Smooth muscle cell of the brain vasculature (primary cell): ENCODE results near the gene AGAP3.

Experiments
- DNase-seq: peaks from one replicate; pipeline ENCODE4 v3.0.0-alpha.2; 2012; ENCODE audit warnings: low read depth, low spot score

The AGAP3 gene

DNA sequence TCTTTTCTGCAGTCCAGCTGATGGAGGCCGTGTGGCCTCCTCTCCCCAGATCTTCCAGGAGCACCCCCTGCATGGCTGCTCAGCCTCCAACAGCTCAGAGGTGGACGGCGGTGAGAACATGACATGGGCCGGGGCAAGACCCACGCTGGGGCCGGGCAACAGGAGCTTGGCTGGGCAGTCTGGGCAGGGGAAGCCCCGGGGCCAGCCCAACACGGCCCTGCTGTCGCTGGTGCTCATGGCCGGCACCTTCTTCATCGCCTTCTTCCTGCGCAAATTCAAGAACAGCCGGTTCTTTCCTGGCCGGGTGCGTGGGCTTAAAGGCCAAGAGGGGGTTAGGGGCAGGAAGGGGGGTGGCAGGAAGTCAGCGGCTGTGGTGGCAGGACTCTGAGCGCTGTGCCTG lies 12.3 kb upstream of the AGAP3 start:
- DNase-seq, result no peak

DNA sequence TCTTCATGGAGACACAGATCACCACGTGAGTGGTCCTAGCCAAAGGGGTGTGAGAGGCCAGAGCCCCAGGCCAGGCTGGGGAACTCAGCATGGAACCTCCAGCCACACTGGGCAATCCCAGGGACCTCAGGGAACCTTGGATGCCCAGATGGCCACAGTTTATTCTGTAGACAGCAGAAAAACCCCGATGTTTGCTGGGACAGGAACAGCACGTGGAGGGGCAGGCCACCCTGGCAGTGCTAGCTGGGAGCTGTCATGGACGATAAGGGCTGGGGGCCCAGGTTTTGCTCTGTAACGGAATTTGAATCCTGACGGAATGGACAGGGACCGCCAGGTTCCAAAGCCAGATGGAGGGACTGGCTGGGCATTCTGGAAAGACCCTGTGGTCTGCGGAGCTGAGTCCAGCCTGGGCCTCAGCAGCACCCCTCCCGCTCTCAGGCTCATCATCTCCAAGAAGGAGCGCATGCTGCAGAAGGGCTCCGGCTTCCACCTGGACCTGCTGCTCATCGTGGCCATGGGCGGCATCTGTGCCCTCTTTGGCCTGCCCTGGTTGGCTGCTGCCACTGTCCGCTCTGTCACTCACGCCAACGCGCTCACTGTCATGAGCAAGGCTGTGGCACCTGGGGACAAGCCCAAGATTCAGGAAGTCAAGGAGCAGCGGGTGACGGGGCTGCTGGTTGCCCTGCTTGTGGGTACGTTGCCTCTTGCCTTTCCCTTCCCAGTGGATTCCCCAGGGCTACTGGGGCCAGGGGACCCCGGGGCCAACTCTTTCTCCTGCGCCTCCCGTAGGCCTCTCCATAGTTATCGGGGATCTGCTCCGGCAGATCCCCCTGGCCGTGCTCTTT lies 11.2 kb upstream of the AGAP3 start:
- DNase-seq, result no peak

DNA sequence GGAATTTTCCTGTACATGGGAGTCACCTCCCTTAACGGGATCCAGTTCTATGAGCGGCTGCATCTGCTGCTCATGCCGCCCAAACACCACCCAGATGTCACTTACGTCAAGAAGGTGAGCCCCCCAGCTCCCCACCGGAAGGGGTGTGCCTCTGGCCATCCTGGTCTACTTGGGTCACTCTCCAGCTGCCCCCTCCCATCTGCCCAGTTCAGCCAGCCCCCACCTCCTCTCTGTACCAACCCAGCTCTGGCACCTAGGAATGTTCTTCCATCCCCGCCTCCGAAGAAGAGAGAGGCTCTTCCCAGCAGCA lies 10.7 kb upstream of the AGAP3 start:
- DNase-seq, result no peak

DNA sequence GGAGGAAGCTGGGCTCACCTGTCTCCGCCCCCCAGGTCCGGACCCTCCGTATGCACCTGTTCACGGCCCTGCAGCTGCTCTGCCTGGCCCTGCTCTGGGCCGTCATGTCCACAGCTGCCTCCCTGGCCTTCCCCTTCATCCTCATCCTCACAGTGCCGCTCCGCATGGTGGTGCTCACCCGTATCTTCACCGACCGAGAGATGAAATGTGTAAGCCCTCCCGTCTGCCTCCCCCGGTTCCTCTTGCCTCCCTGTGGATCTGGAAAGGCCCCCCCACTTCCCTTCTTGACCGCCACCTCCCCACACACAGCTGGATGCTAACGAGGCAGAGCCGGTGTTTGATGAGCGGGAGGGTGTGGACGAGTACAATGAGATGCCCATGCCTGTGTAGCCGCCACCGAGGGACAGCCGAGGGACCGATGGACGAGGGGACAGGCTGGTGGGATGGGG lies 10.3 kb upstream of the AGAP3 start:
- DNase-seq, result no peak

DNA sequence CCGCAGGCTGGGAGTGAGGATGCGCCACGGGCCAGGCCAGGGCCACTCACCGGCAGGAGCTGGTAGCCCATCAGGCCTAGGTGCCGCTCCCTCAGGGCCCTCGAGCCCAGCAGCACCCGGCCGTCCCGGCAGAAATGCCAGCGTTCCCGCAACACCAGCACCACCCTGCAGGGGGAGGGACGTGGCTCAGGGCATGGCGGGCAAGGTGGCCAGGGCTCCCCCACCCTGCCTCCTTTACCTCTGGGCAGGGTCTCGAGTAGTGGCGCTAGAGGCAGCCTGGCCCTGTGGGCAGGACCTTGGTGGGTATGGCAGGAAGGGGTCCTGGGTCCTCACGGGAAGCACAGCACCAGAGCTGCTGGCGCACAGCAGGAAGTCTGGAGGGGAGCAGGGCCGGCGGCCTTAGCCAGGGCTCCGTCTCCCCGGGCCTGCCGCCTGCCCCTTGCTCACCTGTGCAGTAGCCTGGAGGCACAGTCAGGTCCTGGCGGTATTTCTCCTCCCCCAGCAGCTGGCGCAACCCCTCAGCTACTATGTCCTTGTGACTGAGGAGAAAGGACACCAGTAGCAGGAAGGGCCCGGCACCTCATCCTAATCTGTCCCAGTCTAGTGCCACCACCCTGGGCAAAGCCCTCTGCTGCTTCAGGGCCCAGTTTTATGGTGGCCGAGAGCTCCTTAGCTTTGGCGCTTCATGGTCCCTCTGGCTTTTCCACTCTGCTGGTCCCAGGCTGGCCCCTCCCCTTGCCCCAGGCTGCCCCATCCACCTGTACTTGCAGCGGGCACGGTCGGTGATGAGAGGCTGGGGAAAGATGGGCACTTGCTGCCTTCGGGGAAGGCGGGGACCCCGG lies 9.2 kb upstream of the AGAP3 start:
- no peak for DNase-seq

DNA sequence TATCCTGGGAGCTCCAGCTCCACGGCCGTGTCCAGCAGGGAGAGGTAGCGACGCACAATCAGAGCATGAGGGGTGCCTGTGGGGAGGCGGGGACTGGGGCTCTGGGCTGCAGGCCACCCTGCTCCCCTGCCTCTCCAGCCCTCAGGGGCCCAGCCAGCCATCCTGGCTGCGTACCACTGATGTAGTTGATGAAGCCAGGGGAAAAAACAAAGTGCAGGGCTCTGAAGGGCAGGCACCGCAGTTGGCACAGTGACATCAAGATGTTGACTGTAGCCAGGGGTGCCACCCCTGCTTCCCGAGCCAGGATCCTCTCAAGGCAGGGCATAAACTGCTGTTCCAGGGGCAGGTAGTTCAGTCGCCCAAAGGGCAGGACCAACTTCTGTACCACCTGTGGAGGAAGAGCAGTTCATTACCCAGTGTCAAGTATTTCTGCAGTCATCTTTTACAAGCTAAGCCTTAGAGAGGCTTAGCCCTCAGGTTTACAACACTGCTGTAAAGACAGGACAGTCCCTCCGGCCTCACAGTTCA lies 8.5 kb upstream of the AGAP3 start:
- no peak for DNase-seq

DNA sequence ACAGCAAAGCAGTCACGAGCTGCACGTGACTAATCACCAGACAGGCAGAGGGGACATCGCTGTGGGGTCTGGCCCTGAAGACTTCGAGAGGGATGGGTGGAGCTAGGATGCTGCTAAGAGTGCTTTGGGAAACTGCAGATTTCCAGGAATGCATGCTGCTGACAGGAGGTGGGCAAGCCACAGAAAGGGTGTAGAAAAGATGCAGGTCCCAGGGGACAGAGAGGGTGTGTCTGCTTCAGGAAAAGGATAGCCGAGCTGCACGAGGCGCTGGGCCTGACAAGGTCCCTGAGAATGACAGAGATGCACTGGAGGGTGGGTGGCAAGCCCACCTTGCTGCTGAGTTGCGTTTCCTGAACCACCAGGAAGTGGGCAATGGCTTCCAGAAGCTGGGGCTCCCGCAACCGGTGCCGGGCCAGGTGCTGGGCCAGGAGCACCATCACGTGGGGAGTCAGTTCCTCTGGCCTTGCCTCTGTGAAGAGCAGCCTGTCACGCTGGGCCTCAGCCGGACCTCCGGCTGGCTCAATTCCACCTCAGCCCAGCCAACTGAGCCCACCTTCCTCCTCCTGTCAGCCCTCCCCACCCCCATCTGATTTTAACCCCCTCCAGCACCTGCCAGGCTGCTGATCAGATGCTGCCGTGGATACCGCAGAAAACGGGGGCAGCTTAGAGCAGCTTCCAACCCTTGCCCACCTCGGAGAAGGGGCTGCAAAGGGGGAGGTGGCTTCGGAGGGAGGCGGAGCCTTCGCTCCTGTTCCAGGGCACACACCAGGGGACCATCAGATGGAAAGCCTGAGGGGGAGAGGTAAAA lies 7.8 kb upstream of the AGAP3 start:
- no peak for DNase-seq

DNA sequence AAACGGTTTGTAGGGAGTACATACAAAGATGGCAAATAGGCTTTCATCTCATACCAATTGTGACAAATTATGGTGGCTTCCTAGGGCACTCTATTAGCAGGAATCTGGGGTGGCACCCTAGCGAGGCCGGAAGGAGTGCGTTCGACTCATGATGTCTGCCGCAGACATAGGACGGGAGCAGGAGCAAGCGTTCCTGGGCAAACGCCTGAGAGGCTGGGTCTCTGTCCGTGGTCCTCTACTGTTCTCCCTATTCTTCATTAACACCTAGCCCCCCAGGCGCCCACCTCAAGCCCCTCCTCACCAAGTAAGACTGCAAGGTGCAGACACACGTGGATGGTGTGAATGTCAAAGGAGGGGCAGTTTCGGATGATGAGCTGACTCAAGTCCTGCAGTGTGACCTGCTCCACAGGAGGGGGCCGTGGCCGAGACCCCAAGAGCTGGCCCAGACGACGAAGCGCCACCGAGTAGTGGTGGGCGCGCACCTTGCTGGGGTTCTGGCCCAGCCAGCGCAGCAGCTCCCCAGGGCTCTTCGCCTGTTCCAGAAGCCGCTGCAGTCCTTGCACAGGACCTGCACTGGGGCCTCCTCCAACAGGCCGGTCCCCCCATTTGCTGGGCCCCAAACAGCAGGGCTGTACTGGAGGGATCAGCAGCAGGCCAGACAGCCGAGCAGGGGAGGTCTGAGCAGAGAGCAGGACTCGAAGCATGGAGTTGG lies 6.9 kb upstream of the AGAP3 start:
- no peak for DNase-seq

DNA sequence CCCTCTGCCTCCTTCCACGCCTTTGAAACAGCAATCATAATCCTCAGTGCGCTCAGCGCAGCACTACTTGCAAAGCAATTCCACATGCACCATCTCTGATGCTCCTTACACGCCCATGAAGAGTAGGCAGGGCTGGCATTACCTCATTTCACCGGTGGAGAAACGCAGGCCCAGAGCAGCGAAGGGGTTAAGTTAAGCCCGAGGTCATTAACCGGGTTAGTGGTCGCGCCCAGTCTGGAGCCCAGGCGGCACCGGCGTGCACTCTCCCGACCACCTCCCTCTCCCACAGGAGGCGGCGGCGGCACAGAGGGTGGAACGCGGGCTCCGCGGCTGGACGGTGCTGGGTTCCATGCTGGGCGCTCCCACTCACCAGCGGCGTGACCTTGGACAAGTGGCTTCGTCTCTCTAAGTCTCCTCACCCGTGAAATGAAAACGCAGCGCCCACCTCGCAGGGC lies 6.2 kb upstream of the AGAP3 start:
- no peak for DNase-seq

DNA sequence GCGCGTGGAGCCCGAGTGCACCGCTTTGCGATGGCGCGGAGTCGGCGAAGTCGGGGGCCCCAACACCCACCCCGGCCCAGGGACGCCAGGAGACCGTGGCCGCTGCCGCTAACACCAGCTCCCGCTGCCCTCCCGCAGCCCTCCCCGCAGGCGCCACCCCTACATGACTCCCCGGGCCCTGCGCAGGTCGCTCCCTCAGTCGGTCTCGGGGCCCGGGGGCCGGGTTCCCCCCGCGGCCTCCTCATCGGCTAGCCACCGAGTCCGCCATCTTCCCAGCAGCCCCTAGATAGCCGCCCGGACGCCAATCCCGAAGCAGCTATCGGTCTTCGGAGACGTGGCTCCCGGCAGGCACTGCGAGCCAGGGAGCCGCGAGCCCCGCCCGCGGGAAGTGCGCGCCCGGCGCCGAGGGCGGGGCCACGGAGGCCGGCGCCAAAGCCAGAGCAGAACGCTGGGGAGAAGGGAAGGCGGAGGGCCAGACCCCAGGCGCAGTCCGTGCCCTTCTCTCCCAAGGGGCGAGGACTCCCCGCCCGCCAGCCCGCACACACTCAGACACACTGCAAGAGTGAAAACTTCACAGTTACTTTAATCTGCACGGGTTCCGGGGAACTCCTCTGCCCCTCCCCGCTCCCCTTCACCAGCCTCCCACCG lies 5.6 kb upstream of the AGAP3 start, which contains the start of gene FASTK:
Gene FASTK, minus strand, starts transcription at position 288 of the 648 bp plus-strand sequence. Its CDS starts 43 bp downstream, at position 245.
- DNase-seq, result peak; percentile 65

DNA sequence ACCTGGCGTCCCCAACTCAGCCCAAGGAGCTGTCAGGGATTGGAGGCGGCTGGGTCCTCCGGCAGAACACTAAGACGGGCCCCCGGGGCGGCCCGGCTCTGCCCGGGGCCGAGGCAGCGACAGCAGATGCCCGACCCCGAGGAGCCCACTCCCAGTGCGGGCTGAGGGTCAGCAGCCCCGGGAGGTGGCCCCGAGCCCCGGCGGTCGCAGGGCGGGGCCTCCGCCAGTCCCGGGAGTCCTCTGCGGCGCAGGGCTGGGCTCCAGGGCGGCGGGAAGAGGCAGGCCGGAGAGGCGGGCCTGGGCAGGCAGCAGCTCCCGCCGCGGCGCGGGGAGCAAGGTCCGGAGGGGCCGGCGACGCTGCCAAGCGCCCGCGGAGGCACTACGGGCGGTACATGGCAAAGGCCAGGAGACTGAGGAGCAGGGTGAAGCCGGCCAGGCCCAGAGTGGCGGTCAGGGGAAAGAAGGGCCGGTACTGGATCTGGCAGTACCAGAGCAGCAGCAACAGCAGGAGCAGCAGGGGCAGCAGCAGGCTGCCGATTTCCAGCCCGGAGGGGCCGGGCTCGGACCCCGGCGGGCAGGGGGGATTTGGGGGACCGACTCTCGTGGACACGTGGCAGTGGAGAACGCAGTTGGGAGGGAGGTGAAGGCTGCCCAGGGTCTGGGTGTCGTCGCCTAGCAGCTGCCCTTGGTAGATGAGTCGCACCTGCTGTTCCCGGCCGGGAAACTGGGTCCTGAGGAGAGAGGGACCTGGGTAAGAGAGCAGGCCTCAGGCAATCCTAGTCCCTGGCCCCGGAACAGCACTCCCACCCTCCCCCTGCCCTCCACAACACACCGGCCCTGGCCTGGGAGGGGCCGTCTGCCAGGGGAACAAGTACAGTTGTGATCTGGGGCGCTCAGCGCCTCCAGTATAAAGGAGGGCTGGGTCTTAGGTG lies 4.8 kb upstream of the AGAP3 start:
- no peak for DNase-seq

DNA sequence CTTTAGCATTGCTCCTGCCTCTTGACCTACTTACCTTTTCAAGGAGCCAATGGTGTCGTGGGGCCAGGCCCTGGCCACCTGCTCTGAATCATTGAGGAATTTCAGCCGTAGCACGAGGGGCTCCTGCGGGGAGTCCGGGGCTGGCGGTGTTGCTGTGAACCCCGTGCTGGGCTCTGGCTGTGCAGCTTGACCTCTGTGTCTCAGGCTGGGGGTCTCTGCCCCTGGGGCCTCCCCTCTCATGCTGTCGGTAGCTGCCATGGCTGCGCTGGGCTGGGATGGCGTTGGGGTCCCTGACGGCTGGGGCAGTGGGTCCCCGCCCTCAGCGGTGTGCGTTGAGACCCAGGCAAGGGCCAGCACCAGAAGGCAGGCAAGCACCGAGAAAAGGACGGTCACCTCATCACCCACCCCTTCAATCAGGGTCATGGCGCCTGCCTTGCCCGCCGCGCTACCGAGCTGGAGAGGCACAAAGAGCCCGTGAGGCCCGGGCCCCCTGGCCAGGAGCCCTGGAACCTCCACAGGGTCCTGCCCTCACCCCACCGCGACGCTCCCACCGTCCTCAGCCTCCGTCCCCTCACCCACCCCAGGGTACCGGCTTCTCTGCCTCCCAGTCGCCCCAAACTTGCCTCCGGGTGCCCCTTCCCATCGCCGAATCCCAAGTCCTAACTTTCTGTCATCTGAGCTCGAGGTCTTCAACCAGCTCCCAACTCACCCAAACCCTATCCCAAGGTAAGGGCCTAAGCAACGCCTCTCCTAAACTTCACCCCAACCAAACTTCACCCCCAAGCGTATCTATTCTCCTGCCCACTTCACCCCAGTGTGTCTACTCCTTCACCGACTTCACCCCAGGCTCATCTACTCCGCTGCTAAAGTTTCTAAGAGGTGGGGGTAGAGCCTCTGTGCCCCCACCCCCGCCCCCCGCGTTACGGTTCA lies 3.9 kb upstream of the AGAP3 start:
- DNase-seq, result no peak

DNA sequence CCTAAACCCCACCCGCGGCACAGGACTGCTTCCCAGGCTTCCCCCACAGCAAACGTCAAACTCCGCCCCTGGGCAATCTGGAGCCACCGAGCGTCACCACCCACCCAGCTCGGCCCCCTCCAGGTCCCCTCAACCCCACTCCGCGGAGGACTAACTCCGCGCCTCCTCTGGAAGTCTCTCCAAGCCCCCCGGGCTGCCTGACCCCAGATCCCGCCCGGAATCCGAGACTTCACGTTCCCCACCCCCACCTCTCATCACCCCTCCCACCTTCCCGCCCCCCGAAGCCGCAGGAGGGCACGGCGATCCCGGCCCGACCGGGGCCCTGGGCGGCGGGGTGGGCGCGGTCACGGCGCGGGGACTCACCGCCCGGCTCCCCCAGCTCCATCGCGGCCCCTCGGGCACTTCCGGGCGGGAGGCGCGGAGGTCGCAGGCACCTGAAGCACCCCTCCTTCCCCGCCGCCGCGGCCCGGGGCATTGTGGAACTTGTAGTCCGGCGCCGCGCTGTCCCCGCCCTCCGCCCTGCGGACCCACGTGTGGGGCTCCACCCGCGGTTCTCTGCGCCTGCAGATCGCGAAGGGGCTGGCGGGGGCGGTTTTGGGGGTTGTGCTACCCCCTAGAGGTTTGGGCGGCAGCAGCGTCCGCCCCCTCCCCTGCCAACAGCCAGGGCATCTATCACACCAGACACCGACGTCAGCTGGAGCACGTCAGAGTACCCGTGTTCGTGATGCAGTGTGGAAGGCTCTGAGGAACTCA lies 3.0 kb upstream of the AGAP3 start, which contains the start of gene TMUB1:
Gene TMUB1, minus strand, starts transcription at position 423 of the 753 bp plus-strand sequence. CDS start 930 bp downstream, outside the sequence.
- DNase-seq, result no peak

DNA sequence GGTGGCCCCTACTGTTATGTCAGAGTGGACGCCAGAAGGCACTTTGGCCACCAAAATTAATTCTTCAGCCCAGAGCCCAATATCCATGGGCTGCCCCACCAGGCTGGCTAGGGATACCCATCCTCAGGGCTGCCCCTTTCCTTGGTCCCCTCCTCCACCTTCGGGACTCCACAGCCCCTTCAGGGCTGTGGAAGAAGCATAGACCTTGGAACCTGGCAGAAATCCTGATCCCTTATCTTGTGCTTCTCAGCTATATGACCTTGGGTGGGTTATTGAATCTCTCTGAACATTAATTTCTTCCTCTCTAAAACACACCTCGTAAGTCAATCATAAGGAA lies 2.5 kb upstream of the AGAP3 start:
- DNase-seq, result no peak

DNA sequence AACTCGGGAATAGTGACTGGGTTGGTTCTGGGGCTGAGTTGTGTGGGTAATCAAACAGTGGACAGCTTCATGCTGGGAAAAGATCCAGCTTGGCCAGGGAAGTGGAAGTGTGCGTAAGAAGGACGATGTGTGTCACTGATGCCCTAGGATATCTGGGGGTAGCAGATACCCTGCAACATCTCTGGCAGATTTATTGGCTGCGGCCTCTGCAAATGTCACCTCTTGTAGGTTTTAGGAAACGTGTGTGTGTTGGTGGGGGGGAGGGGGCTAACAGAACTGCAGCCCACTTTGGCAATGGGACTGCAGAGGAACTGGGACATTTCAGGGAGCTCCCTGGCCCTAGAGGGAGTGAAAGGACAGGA lies 965 bp upstream of the AGAP3 start:
- no peak for DNase-seq

DNA sequence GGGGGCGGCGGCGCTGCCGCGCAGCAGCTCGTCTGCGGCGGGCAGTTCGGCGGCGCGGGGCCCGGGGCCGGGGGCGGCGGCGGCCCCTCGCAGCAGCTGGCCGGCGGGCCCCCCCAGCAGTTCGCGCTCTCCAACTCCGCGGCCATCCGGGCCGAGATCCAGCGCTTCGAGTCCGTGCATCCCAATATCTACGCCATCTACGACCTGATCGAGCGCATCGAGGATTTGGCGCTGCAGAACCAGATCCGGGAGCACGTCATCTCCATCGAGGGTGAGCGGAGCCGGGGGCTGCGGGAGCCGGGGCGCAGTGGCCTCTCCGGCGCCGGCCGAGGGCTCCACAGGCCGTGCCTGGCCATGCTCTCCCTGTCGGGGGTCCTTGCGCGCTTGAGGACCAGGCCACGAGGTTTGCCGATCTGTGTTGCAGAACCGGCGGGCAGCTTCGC lies 548 bp downstream of the AGAP3 start:
- DNase-seq, result no peak

DNA sequence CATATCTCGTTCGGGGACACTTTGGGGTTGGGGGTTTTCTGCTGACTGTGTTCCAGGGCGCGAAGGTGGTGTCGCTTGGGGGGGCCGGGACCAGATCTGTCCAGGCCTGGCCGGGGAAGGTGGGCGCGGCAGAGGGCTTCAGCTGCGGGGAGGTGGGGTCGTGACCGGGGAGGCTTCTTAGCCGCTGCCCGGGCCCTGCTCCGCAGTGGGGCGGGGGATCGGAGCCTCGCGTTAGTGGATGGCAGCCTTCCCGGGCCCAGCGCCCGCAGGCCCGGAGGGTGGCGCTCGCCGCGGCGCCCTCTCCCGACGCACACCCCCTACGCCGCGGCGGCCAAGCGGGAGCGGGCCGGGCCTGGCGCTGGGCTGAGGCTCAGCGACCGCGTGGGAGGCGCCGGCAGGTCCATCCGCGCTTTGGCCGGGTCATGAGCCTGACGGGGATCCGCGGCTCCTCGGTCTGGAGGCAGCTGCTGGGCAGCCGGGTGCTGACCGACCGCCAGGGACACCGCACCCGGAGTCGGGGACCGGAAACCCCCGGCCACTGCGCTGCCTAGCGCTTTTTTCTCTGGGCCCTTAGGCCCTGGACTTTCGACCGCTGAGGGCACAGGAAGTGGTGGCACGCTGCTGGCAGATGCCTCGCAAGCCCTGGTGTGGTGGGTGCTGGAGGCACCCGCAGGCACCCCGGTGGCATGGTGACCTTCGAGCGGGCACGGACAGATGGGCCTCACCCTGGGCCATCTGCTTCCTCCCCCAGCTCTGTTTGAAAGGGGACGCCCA lies 1.2 kb downstream of the AGAP3 start:
- DNase-seq, result no peak
